HPDE6-E6E7 (cell line): Measurements from ENCODE around the gene AK8.

ENCODE experiments used
- DNase-seq: peaks from one replicate; pipeline ENCODE4 v3.0.0; 2011; ENCODE audit warnings: missing footprints; ENCODE audit errors: extremely low spot score

Gene AK8

GRCh38 chr9:132877824-132878694 is at the start of gene AK8:
Gene AK8, minus strand, starts transcription at chr9:132878284. Its CDS starts 29 bp downstream, at chr9:132878255.
- DNase-seq, result peak; percentile 79

GRCh38 chr9:132927704-132928103 is 49.6 kb upstream of the AK8 start:
- no peak for DNase-seq

- DNase-seq, result peak; percentile 82
Measured at GRCh38 chr9:132923346-132923902, 45.3 kb upstream of the AK8 start.

GRCh38 chr9:132919614-132920268 is 41.7 kb upstream of the AK8 start:
- DNase-seq, result no peak

- DNase-seq, result no peak
Measured at GRCh38 chr9:132914924-132915323, 36.8 kb upstream of the AK8 start.

- DNase-seq, result no peak
Measured at GRCh38 chr9:132912131-132912530, 34.0 kb upstream of the AK8 start.

GRCh38 chr9:132910376-132910775 is 32.3 kb upstream of the AK8 start:
- no peak for DNase-seq

- DNase-seq, result no peak
Measured at GRCh38 chr9:132909311-132909710, 31.2 kb upstream of the AK8 start.

- DNase-seq, result no peak
Measured at GRCh38 chr9:132908635-132909034, 30.6 kb upstream of the AK8 start.

GRCh38 chr9:132905726-132906125 is 27.6 kb upstream of the AK8 start:
- no peak for DNase-seq

- no peak for DNase-seq
Measured at GRCh38 chr9:132903574-132904492, 25.7 kb upstream of the AK8 start.

GRCh38 chr9:132901858-132902831 is 24.1 kb upstream of the AK8 start:
- DNase-seq, result peak; percentile 82

- no peak for DNase-seq
Measured at GRCh38 chr9:132898051-132898450, 20.0 kb upstream of the AK8 start.

GRCh38 chr9:132896906-132897305 is 18.8 kb upstream of the AK8 start:
- DNase-seq, result no peak

- DNase-seq, result no peak
Measured at GRCh38 chr9:132896264-132896663, 18.2 kb upstream of the AK8 start.

GRCh38 chr9:132894862-132895835 is 17.1 kb upstream of the AK8 start:
- DNase-seq, result peak; percentile 22

- DNase-seq, result peak; percentile 77
Measured at GRCh38 chr9:132894346-132894745, 16.3 kb upstream of the AK8 start.

- DNase-seq, result no peak
Measured at GRCh38 chr9:132892400-132892799, 14.3 kb upstream of the AK8 start.

- DNase-seq, result no peak
Measured at GRCh38 chr9:132888151-132888550, 10.1 kb upstream of the AK8 start.
